Measurements from ENCODE around the gene KIRREL3.

The KIRREL3 gene

GRCh38 chr11:126817523-126818450 is 182.8 kb downstream of the KIRREL3 start:
- TF ChIP-seq GATA2 (IDR thresholded peaks at IDR 0.05; ENCODE audit: low read depth, low read length) (no peak), GATA3 (IDR thresholded peaks at IDR 0.05; ENCODE audit: low read depth, low read length) (no peak)

GRCh38 chr11:126817096-126817495 is 183.5 kb downstream of the KIRREL3 start:
- TF ChIP-seq GATA3 (IDR thresholded peaks at IDR 0.05; ENCODE audit: low read depth, low read length) (no peak), GATA2 (IDR thresholded peaks at IDR 0.05; ENCODE audit: low read depth, low read length) (no peak)

GRCh38 chr11:126816645-126817044 is 183.9 kb downstream of the KIRREL3 start:
- TF ChIP-seq GATA3 (IDR thresholded peaks at IDR 0.05; ENCODE audit: low read depth, low read length) (no peak), GATA2 (IDR thresholded peaks at IDR 0.05; ENCODE audit: low read depth, low read length) (no peak)

- TF ChIP-seq GATA2 (IDR thresholded peaks at IDR 0.05; ENCODE audit: low read depth, low read length) (no peak), GATA3 (IDR thresholded peaks at IDR 0.05; ENCODE audit: low read depth, low read length) (no peak)
Measured at GRCh38 chr11:126815111-126815510, 185.5 kb downstream of the KIRREL3 start.

- no peak for TF ChIP-seq GATA3 (IDR thresholded peaks at IDR 0.05; ENCODE audit: low read depth, low read length)
- no peak for TF ChIP-seq GATA2 (IDR thresholded peaks at IDR 0.05; ENCODE audit: low read depth, low read length)
Measured at GRCh38 chr11:126810776-126811175, 189.8 kb downstream of the KIRREL3 start.

GRCh38 chr11:126809514-126810289 is 190.9 kb downstream of the KIRREL3 start:
- TF ChIP-seq GATA3 (IDR thresholded peaks at IDR 0.05; ENCODE audit: low read depth, low read length) (no peak), GATA2 (IDR thresholded peaks at IDR 0.05; ENCODE audit: low read depth, low read length) (no peak)

- TF ChIP-seq GATA3 (IDR thresholded peaks at IDR 0.05; ENCODE audit: low read depth, low read length) (no peak), GATA2 (IDR thresholded peaks at IDR 0.05; ENCODE audit: low read depth, low read length) (no peak)
Measured at GRCh38 chr11:126808836-126809235, 191.7 kb downstream of the KIRREL3 start.

- TF ChIP-seq GATA3 (IDR thresholded peaks at IDR 0.05; ENCODE audit: low read depth, low read length) = no peak
- no peak for TF ChIP-seq GATA2 (IDR thresholded peaks at IDR 0.05; ENCODE audit: low read depth, low read length)
Measured at GRCh38 chr11:126808296-126808695, 192.3 kb downstream of the KIRREL3 start.

- TF ChIP-seq GATA2 (IDR thresholded peaks at IDR 0.05; ENCODE audit: low read depth, low read length) = no peak
- no peak for TF ChIP-seq GATA3 (IDR thresholded peaks at IDR 0.05; ENCODE audit: low read depth, low read length)
Measured at GRCh38 chr11:126805870-126806269, 194.7 kb downstream of the KIRREL3 start.

GRCh38 chr11:126804363-126804762 is 196.2 kb downstream of the KIRREL3 start:
- TF ChIP-seq GATA2 (IDR thresholded peaks at IDR 0.05; ENCODE audit: low read depth, low read length) = no peak
- no peak for TF ChIP-seq GATA3 (IDR thresholded peaks at IDR 0.05; ENCODE audit: low read depth, low read length)

GRCh38 chr11:126800009-126800408 is 200.6 kb downstream of the KIRREL3 start:
- TF ChIP-seq GATA2 (IDR thresholded peaks at IDR 0.05; ENCODE audit: low read depth, low read length) (no peak), GATA3 (IDR thresholded peaks at IDR 0.05; ENCODE audit: low read depth, low read length) (no peak)

GRCh38 chr11:126797457-126798169 is 203.0 kb downstream of the KIRREL3 start:
- TF ChIP-seq GATA3 (IDR thresholded peaks at IDR 0.05; ENCODE audit: low read depth, low read length) (no peak), GATA2 (IDR thresholded peaks at IDR 0.05; ENCODE audit: low read depth, low read length) (no peak)

GRCh38 chr11:126793596-126793995 is 207.0 kb downstream of the KIRREL3 start:
- TF ChIP-seq GATA3 (IDR thresholded peaks at IDR 0.05; ENCODE audit: low read depth, low read length) (no peak), GATA2 (IDR thresholded peaks at IDR 0.05; ENCODE audit: low read depth, low read length) (no peak)

- TF ChIP-seq GATA2 (IDR thresholded peaks at IDR 0.05; ENCODE audit: low read depth, low read length) (no peak), GATA3 (IDR thresholded peaks at IDR 0.05; ENCODE audit: low read depth, low read length) (no peak)
Measured at GRCh38 chr11:126791991-126792390, 208.6 kb downstream of the KIRREL3 start.
